Measurements from ENCODE around the gene HIC1. TPM values are rescaled to one million over a fixed set of nuclear protein-coding genes. Genes with fewer than 3 reads are reported as not detected.

HIC1 gene
- total and polyA plus RNA-seq, 2 experiments from 2014 or later = 9.4 to 10.2 TPM

- no peaks in the 10 kb centered on the region for H3K9me2 ChIP-seq (replicated peaks; ENCODE audit: insufficient read depth)
- peak overlapping the region; percentile 93 for H3K27ac ChIP-seq
- WGBS (ENCODE audit: low lambda C conversion rate, missing lambda C conversion rate) = 92% methylated on average over 5 of the region's 5 CpGs
- H3K36me3 ChIP-seq (replicated peaks; ENCODE audit: insufficient read depth, low read depth) = no peaks in the 10 kb centered on the region
- H3K4me1 ChIP-seq (ENCODE audit: insufficient read depth) = peaks cover 8% of the 10 kb centered on the region
- no peak for DNase-seq (ENCODE audit: low spot score)
- H3K27me3 ChIP-seq = no peaks in the 10 kb centered on the region
- no peaks in the 10 kb centered on the region for H3K9me3 ChIP-seq (ENCODE audit: low read depth)
- H4K20me1 ChIP-seq (ENCODE audit: insufficient read depth, poor library complexity, severe bottlenecking) = no peaks in the 10 kb centered on the region
- H2AFZ ChIP-seq = no peak overlapping the region
- peak overlapping the region; percentile 93 for H3K4me2 ChIP-seq
- TF ChIP-seq EZH2phosphoT487 (IDR thresholded peaks at IDR 0.05; ENCODE audit: low read depth, severe bottlenecking, unreplicated experiment) (no peak), CTCF (IDR thresholded peaks at IDR 0.05; ENCODE audit: poor library complexity) (no peak), EZH2 (IDR thresholded peaks at IDR 0.05; ENCODE audit: borderline replicate concordance) (no peak)
- H3K79me2 ChIP-seq = peaks cover 27% of the 10 kb centered on the region
- no peak overlapping the region for H3K4me3 ChIP-seq
These were observed 12.0 kb upstream of the HIC1 start for GRCh38 chr17:2042933-2043332.

DNA sequence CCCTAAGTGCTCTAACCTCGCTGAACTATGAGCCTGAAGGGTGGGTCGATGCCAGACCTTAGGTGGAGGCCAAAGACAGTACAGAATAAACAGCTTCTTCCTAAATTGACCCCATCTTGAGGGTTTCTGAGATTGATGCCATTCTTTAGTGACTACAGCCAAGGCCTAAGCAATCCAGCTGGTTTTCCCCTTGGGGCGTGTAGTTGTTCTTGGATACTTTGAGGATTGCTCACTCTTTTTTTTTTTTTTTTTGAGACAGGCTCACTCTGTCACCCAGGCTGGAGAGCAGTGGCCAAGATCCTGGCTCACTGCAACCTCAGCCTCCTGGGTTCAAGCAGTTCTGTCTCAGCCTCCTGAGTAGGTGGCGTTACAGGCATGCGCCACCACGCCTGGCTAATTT lies 11.1 kb upstream of the HIC1 start:
- no peak overlapping the region for H3K4me3 ChIP-seq
- 95% methylated on average over 6 of the region's 6 CpGs for WGBS (ENCODE audit: low lambda C conversion rate, missing lambda C conversion rate)
- H3K79me2 ChIP-seq = peaks cover 27% of the 10 kb centered on the region
- no peaks in the 10 kb centered on the region for H3K9me3 ChIP-seq (ENCODE audit: low read depth)
- peaks cover 3% of the 10 kb centered on the region for H3K27me3 ChIP-seq
- H3K4me1 ChIP-seq (ENCODE audit: insufficient read depth) = peaks cover 11% of the 10 kb centered on the region
- no peaks in the 10 kb centered on the region for H3K9me2 ChIP-seq (replicated peaks; ENCODE audit: insufficient read depth)
- no peak overlapping the region for H2AFZ ChIP-seq
- TF ChIP-seq EZH2phosphoT487 (IDR thresholded peaks at IDR 0.05; ENCODE audit: low read depth, severe bottlenecking, unreplicated experiment) (no peak), EZH2 (IDR thresholded peaks at IDR 0.05; ENCODE audit: borderline replicate concordance) (no peak), CTCF (IDR thresholded peaks at IDR 0.05; ENCODE audit: poor library complexity) (no peak)
- no peaks in the 10 kb centered on the region for H4K20me1 ChIP-seq (ENCODE audit: insufficient read depth, poor library complexity, severe bottlenecking)
- no peak overlapping the region for H3K27ac ChIP-seq
- H3K4me2 ChIP-seq = no peak overlapping the region
- H3K36me3 ChIP-seq (replicated peaks; ENCODE audit: insufficient read depth, low read depth) = no peaks in the 10 kb centered on the region
- no peak for DNase-seq (ENCODE audit: low spot score)

- DNase-seq (ENCODE audit: low spot score) = no peak
- 96% methylated on average over 5 of the region's 5 CpGs for WGBS (ENCODE audit: low lambda C conversion rate, missing lambda C conversion rate)
- H3K4me3 ChIP-seq = no peak overlapping the region
These were observed 10.5 kb upstream of the HIC1 start for GRCh38 chr17:2044263-2044894.

GRCh38 chr17:2047590-2047989 lies 7.3 kb upstream of the HIC1 start:
- 92% methylated on average over 6 of the region's 6 CpGs for WGBS (ENCODE audit: low lambda C conversion rate, missing lambda C conversion rate)
- no peak overlapping the region for H3K4me3 ChIP-seq
- H3K79me2 ChIP-seq = peaks cover 24% of the 10 kb centered on the region
- H2AFZ ChIP-seq = no peak overlapping the region
- peaks cover 15% of the 10 kb centered on the region for H3K27me3 ChIP-seq
- no peak overlapping the region for H3K4me2 ChIP-seq
- no peak for TF ChIP-seq EZH2phosphoT487 (IDR thresholded peaks at IDR 0.05; ENCODE audit: low read depth, severe bottlenecking, unreplicated experiment)
- TF ChIP-seq EZH2 (IDR thresholded peaks at IDR 0.05; ENCODE audit: borderline replicate concordance) = no peak
- no peak for TF ChIP-seq CTCF (IDR thresholded peaks at IDR 0.05; ENCODE audit: poor library complexity)
- no peaks in the 10 kb centered on the region for H3K9me3 ChIP-seq (ENCODE audit: low read depth)
- no peaks in the 10 kb centered on the region for H3K36me3 ChIP-seq (replicated peaks; ENCODE audit: insufficient read depth, low read depth)
- H4K20me1 ChIP-seq (ENCODE audit: insufficient read depth, poor library complexity, severe bottlenecking) = no peaks in the 10 kb centered on the region
- no peak for DNase-seq (ENCODE audit: low spot score)
- peaks cover 23% of the 10 kb centered on the region for H3K4me1 ChIP-seq (ENCODE audit: insufficient read depth)
- no peaks in the 10 kb centered on the region for H3K9me2 ChIP-seq (replicated peaks; ENCODE audit: insufficient read depth)
- no peak overlapping the region for H3K27ac ChIP-seq

More at GRCh38 chr17:2044263-2044894, 10.5 kb upstream of the HIC1 start:
- Histone ChIP-seq H3K27me3 (peaks cover 3% of the 10 kb centered on the region), H3K9me3 (ENCODE audit: low read depth) (no peaks in the 10 kb centered on the region), H3K79me2 (peaks cover 27% of the 10 kb centered on the region), H3K9me2 (replicated peaks; ENCODE audit: insufficient read depth) (no peaks in the 10 kb centered on the region), H3K36me3 (replicated peaks; ENCODE audit: insufficient read depth, low read depth) (no peaks in the 10 kb centered on the region), H2AFZ (no peak overlapping the region), H3K4me2 (no peak overlapping the region), H4K20me1 (ENCODE audit: insufficient read depth, poor library complexity, severe bottlenecking) (no peaks in the 10 kb centered on the region), H3K27ac (no peak overlapping the region), H3K4me1 (ENCODE audit: insufficient read depth) (peaks cover 17% of the 10 kb centered on the region)
- TF ChIP-seq EZH2phosphoT487 (IDR thresholded peaks at IDR 0.05; ENCODE audit: low read depth, severe bottlenecking, unreplicated experiment) = no peak
